HCT116 (cell line): ENCODE data around the gene STARD3. TPM values are rescaled to one million over a fixed set of nuclear protein-coding genes. Genes with fewer than 3 reads are reported as not detected.

Experiments
- ATAC-seq: fragments of 200-7000 bp; cut with Tn5 transposase; 2 replicates; pipeline ENCODE4 v1.9.1; 2020; ENCODE audit warnings: mild to moderate bottlenecking, moderate library complexity
- BruUV-seq: library from RNA; stranded (reverse); fragments of 400-500 nt; replicated peaks from 2 replicates; lab custom pipeline; 2021; lab: Mats Ljungman, UMichigan
- CTCF ChIA-PET: fragments of 300-600 bp; sonication (Branson Sonifier 250); formaldehyde crosslinking; loops from one replicate; lab custom pipeline; 2021; ENCODE audit warnings: antibody characterized with exemption; lab: Charles Lee
- POLR2A ChIA-PET: fragments of 300-600, 350-600 bp; sonication (Branson Sonifier 250); formaldehyde crosslinking; loops from one replicate; lab custom pipeline; 2021; ENCODE audit warnings: antibody characterized with exemption; lab: Charles Lee
- RAD21 ChIA-PET, 2 experiments: fragments of 300-600 bp; sonication (Branson Sonifier 250); formaldehyde crosslinking; loops; one replicate each; lab custom pipeline; 2023; ENCODE audit warnings: low total read pairs in 2 of 2; ENCODE audit not compliant: uncharacterized antibody in 2 of 2, unreplicated experiment in 2 of 2, low non-redundant PET in 1 of 2; lab: Charles Lee
- DNase-seq: peaks from one replicate; pipeline ENCODE4 v3.0.0-alpha.2; 2010; ENCODE audit warnings: low read depth, low spot score
- H2AFZ ChIP-seq: fragments of 200-600 bp; shearing (Covaris generic), sonication (generic); 2 replicates; pipeline ENCODE4 v1.6.1; 2017; ENCODE audit warnings: low read depth, mixed run types, mixed read lengths, antibody characterized with exemption, low read length; ENCODE audit not compliant: poor library complexity, severe bottlenecking
- H3K27ac ChIP-seq: 2 replicates; pipeline ENCODE4 v1.5.1; 2012; ENCODE audit warnings: low read depth, low read length
- H3K27me3 ChIP-seq: fragments of 200-600 bp; sonication (generic); 2 replicates; pipeline ENCODE4 v1.6.1; 2016; ENCODE audit warnings: mixed run types, low read length, mixed read lengths; ENCODE audit not compliant: insufficient read depth
- H3K36me3 ChIP-seq, 2 experiments: fragments of 200-500 bp in 1 of 2; fragments of 200-600 bp in 1 of 2; sonication (Bioruptor generic) in 1 of 2; sonication (generic) in 1 of 2; 2 replicates each; pipeline versions ENCODE4 v1.5.1 to v1.6.1; 2014 to 2016; ENCODE audit warnings: low read length in 2 of 2, inconsistent platforms in 1 of 2, mixed read lengths in 1 of 2, mixed run types in 1 of 2; ENCODE audit not compliant: insufficient read depth in 2 of 2, control insufficient read depth in 1 of 2
- H3K4me1 ChIP-seq, 2 experiments: fragments of 200-600 bp in 1 of 2; sonication (generic) in 1 of 2; 2 replicates each; pipeline versions ENCODE4 v1.5.1 to v1.6.1; 2012 to 2017; ENCODE audit warnings: low read length in 2 of 2, inconsistent platforms in 1 of 2, mild to moderate bottlenecking in 1 of 2, mixed read lengths in 1 of 2, mixed run types in 1 of 2, moderate library complexity in 1 of 2; ENCODE audit not compliant: insufficient read depth in 2 of 2, control insufficient read depth in 1 of 2
- H3K4me2 ChIP-seq: fragments of 200-600 bp; sonication (generic); 2 replicates; pipeline ENCODE4 v1.6.1; 2017; ENCODE audit warnings: mixed run types, low read length, mixed read lengths
- H3K4me3 ChIP-seq, 2 experiments: fragments of 200-600 bp in 1 of 2; sonication (generic) in 1 of 2; replicated peaks in 1 of 2; 2 replicates each; pipeline ENCODE4 v1.5.1; 2011 to 2016; ENCODE audit warnings: low read length in 2 of 2, control low read depth in 1 of 2, low read depth in 1 of 2, mild to moderate bottlenecking in 1 of 2, mixed read lengths in 1 of 2, mixed run types in 1 of 2
- H3K79me2 ChIP-seq: fragments of 200-600 bp; sonication (generic); 2 replicates; pipeline ENCODE4 v1.6.1; 2017; ENCODE audit warnings: mild to moderate bottlenecking, mixed run types, low read length, moderate library complexity, mixed read lengths; ENCODE audit not compliant: insufficient read depth
- H3K9ac ChIP-seq: fragments of 200-600 bp; sonication (generic); 2 replicates; pipeline ENCODE4 v1.6.1; 2016; ENCODE audit warnings: low read length, mixed read lengths
- H3K9me2 ChIP-seq: fragments of 200-600 bp; sonication (generic), shearing (Covaris generic); 2 replicates; pipeline ENCODE4 v1.6.1; 2017; ENCODE audit warnings: mixed run types, mild to moderate bottlenecking, moderate library complexity; ENCODE audit not compliant: insufficient read depth
- H3K9me3 ChIP-seq, 2 experiments: fragments of 200-500 bp in 1 of 2; fragments of 200-600 bp in 1 of 2; sonication (Bioruptor generic) in 1 of 2; sonication (generic) in 1 of 2; 2 replicates each; pipeline ENCODE4 v1.6.1; 2014 to 2017; ENCODE audit warnings: low read length in 2 of 2, mixed read lengths in 2 of 2, inconsistent platforms in 1 of 2, low read depth in 1 of 2, mild to moderate bottlenecking in 1 of 2, mixed run types in 1 of 2, moderate library complexity in 1 of 2; ENCODE audit not compliant: control insufficient read depth in 1 of 2, insufficient read depth in 1 of 2
- H4K20me1 ChIP-seq: fragments of 200-600 bp; sonication (generic), shearing (Covaris generic); 2 replicates; pipeline ENCODE4 v1.6.1; 2017; ENCODE audit warnings: mixed run types, mild to moderate bottlenecking, moderate library complexity; ENCODE audit not compliant: insufficient read depth
- ATF3 ChIP-seq: IDR thresholded peaks from 2 replicates; pipeline ENCODE4 v1.6.1; 2012
- CBX3 ChIP-seq: IDR thresholded peaks from 2 replicates; pipeline ENCODE4 v1.6.1; 2012; ENCODE audit warnings: low read depth
- CTCF ChIP-seq, 3 experiments: fragments of 200-600 bp in 1 of 3; sonication (generic) in 1 of 3; IDR thresholded peaks in 2 of 3; conservative IDR thresholded peaks in 1 of 3; 2 replicates each; pipeline ENCODE4 v1.5.1; 2012 to 2017; ENCODE audit warnings: low read depth in 2 of 3, low read length in 2 of 3, antibody characterized with exemption in 1 of 3, borderline replicate concordance in 1 of 3, control low read depth in 1 of 3, mild to moderate bottlenecking in 1 of 3, mixed read lengths in 1 of 3, mixed run types in 1 of 3, moderate library complexity in 1 of 3; ENCODE audit not compliant: insufficient read depth in 1 of 3
- ELF1 ChIP-seq: IDR thresholded peaks from 2 replicates; pipeline ENCODE4 v1.6.1; 2012; ENCODE audit warnings: low read depth, borderline replicate concordance
- FOSL1 ChIP-seq: IDR thresholded peaks from 2 replicates; pipeline ENCODE4 v1.6.1; 2012; ENCODE audit warnings: low read depth
- JUND ChIP-seq: IDR thresholded peaks from 2 replicates; pipeline ENCODE4 v1.6.1; 2012
- MAX ChIP-seq: IDR thresholded peaks from 2 replicates; pipeline ENCODE4 v1.6.1; 2012
- POLR2A ChIP-seq: IDR thresholded peaks from 2 replicates; pipeline ENCODE4 v1.7.0; 2011; ENCODE audit warnings: borderline replicate concordance; ENCODE audit not compliant: insufficient read depth, insufficient read length; ENCODE audit errors: extremely low read depth
- POLR2AphosphoS5 ChIP-seq: IDR thresholded peaks from 2 replicates; pipeline ENCODE4 v1.6.1; 2011; ENCODE audit warnings: mild to moderate bottlenecking, low read depth, low read length, moderate library complexity
- REST ChIP-seq: IDR thresholded peaks from 2 replicates; pipeline ENCODE4 v1.6.1; 2012; ENCODE audit warnings: low read depth
- SP1 ChIP-seq: IDR thresholded peaks from 2 replicates; pipeline ENCODE4 v1.6.1; 2012; ENCODE audit warnings: low read depth
- SRF ChIP-seq: IDR thresholded peaks from 2 replicates; pipeline ENCODE4 v1.6.1; 2012; ENCODE audit warnings: low read depth
- ZBTB33 ChIP-seq: IDR thresholded peaks from 2 replicates; pipeline ENCODE4 v1.6.1; 2011; ENCODE audit warnings: mild to moderate bottlenecking, low read length, moderate library complexity; ENCODE audit not compliant: insufficient replicate concordance; ENCODE audit errors: extremely low read depth
- ZFX ChIP-seq: fragments of 450-650 bp; IDR thresholded peaks from 2 replicates; pipeline ENCODE4 v1.6.1; 2017
- ZNF274 ChIP-seq: fragments of 200-500 bp; sonication (Bioruptor generic); IDR thresholded peaks from 2 replicates; pipeline ENCODE4 v1.6.1; 2014; ENCODE audit warnings: mild to moderate bottlenecking, low read depth, low read length, inconsistent platforms
- intact Hi-C: fragments of 100-400 bp; cut with micrococcal nuclease; formaldehyde crosslinking; loops from 2 replicates; pipeline ENCODE4 v1.10.0; 2022
- total RNA-seq: library from RNA; stranded (reverse); gene quantifications from one replicate; pipeline ENCODE4 v1.2.1, GENCODE V29; 2021; ENCODE audit not compliant: unreplicated experiment

STARD3 gene
- total RNA-seq, 1 experiment from 2014 or later: 73.9 TPM

GRCh38 chr17:39640591-39641031, 3.7 kb downstream of the STARD3 start (continued):
- no peak for TF ChIP-seq REST
- TF ChIP-seq CTCF (IDR thresholded peaks at IDR 0.05 in 2 of 3, conservative IDR thresholded peaks at IDR 0.05 in 1 of 3; ENCODE audit: borderline replicate concordance in 1 of 3, insufficient read depth in 1 of 3, low read depth in 2 of 3, low read length in 2 of 3): no peak
- TF ChIP-seq, all 23 proteins: peak for 0

- Histone ChIP-seq H3K9ac (no peak overlapping the region), H3K4me2 (no peak overlapping the region), H3K9me3 (no peaks in the 10 kb centered on the region), H4K20me1 (no peaks in the 10 kb centered on the region), H2AFZ (no peak overlapping the region), H3K27me3 (no peaks in the 10 kb centered on the region), H3K4me3 (no peak overlapping the region), H3K4me1 (peaks cover 31 to 56% of the 10 kb centered on the region in 2 experiments), H3K9me2 (no peaks in the 10 kb centered on the region), H3K36me3 (no peaks in the 10 kb centered on the region), H3K79me2 (peaks cover 73% of the 10 kb centered on the region), H3K27ac (no peak overlapping the region)
- no TSS peak for BruUV-seq
- ATAC-seq: no peak
- RAD21 ChIA-PET: no interaction called here
- CTCF ChIA-PET: no interaction called here
- POLR2A ChIA-PET: no interaction called here
- intact Hi-C loops: no loop called here
- no peak for DNase-seq
- TF ChIP-seq ELF1: no peak
- no peak for TF ChIP-seq JUND
- no peak for TF ChIP-seq SP1
- no peak for TF ChIP-seq POLR2AphosphoS5
- no peak for TF ChIP-seq POLR2A
- no peak for TF ChIP-seq FOSL1
- TF ChIP-seq ZNF274: no peak
- no peak for TF ChIP-seq SRF
- TF ChIP-seq CTCF (IDR thresholded peaks at IDR 0.05 in 2 of 3, conservative IDR thresholded peaks at IDR 0.05 in 1 of 3; ENCODE audit: borderline replicate concordance in 1 of 3, insufficient read depth in 1 of 3, low read depth in 2 of 3, low read length in 2 of 3): no peak
- TF ChIP-seq ZBTB33: no peak
- no peak for TF ChIP-seq ZFX
- no peak for TF ChIP-seq CBX3
- no peak for TF ChIP-seq ATF3
- no peak for TF ChIP-seq MAX
These were observed 4.2 kb downstream of the STARD3 start for GRCh38 chr17:39641097-39641496.
